Measurements from ENCODE around the gene KMO. TPM values are rescaled to one million over a fixed set of nuclear protein-coding genes. Genes with fewer than 3 reads are reported as not detected.

The KMO gene
- total RNA-seq, 1 experiment from 2014 or later = not detected

DNA sequence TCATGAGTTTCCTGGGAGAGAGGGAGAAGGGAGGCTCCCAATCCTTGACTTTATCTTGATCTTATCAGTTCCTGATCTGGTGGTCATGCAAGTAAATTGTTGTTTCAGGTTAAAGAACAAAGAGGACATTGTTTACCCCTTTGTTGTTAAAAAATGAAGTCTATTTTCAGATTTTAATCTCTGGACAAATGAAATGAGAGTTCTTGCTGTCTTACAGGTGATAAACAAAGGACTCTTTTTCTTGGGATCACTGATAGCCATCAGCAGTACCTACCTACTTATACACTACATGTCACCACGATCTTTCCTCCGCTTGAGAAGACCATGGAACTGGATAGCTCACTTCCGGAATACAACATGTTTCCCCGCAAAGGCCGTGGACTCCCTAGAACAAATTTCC is 59.6 kb downstream of the KMO start:
- Histone ChIP-seq H2BK5ac (ENCODE audit: insufficient read length, low read length) (no peak overlapping the region), H3K18ac (ENCODE audit: insufficient read length, low read depth, low read length) (no peak overlapping the region), H4K91ac (ENCODE audit: insufficient read length, low read depth, low read length) (no peak overlapping the region), H3K23ac (ENCODE audit: insufficient read length, low read depth, low read length) (no peak overlapping the region), H4K20me1 (ENCODE audit: control insufficient read depth, insufficient read depth, insufficient read length) (no peaks in the 10 kb centered on the region), H4K8ac (replicated peaks; ENCODE audit: insufficient read length, low read depth, low read length) (no peak overlapping the region), H3K9ac (ENCODE audit: extremely low read depth, insufficient read length, low read length) (no peak overlapping the region), H3K4ac (ENCODE audit: low read depth, low read length) (no peak overlapping the region), H3K4me2 (ENCODE audit: insufficient read depth, insufficient read length, low read length) (no peak overlapping the region), H4K5ac (ENCODE audit: insufficient read length, low read depth, low read length) (no peak overlapping the region), H2AFZ (ENCODE audit: low read length) (no peak overlapping the region), H2BK15ac (ENCODE audit: low read depth, low read length) (no peak overlapping the region), H2BK20ac (ENCODE audit: low read depth, low read length, poor library complexity, severe bottlenecking) (no peak overlapping the region), H3K79me1 (ENCODE audit: insufficient read depth, low read depth, low read length, poor library complexity, severe bottlenecking) (no peaks in the 10 kb centered on the region), H3K27ac (ENCODE audit: insufficient read length, low read depth, low read length) (no peak overlapping the region), H3K79me2 (ENCODE audit: insufficient read depth, low read length) (no peaks in the 10 kb centered on the region), H3T11ph (ENCODE audit: low read length) (no peak overlapping the region), H3K27me3 (ENCODE audit: insufficient read depth, low read length) (no peaks in the 10 kb centered on the region), H3K9me3 (ENCODE audit: control insufficient read depth, low read depth, low read length) (no peaks in the 10 kb centered on the region), H2BK12ac (ENCODE audit: insufficient read length, low read depth, low read length) (no peak overlapping the region), H2AK5ac (ENCODE audit: insufficient read length, low read length) (no peak overlapping the region), H3K4me1 (ENCODE audit: insufficient read depth, low read length) (no peaks in the 10 kb centered on the region), H3K56ac (ENCODE audit: insufficient read length, low read depth, low read length) (no peak overlapping the region), H2BK120ac (ENCODE audit: low read depth, low read length, poor library complexity, severe bottlenecking) (no peak overlapping the region), H3K23me2 (ENCODE audit: insufficient read length, low read depth, low read length, poor library complexity, severe bottlenecking) (no peaks in the 10 kb centered on the region), H3K14ac (ENCODE audit: insufficient read depth, low read length) (no peak overlapping the region)
- no peak overlapping the region; a peak in 1 of 7 replicates for H3K27ac Mint-ChIP-seq
- no peaks in the 10 kb centered on the region; a peak in 1 of 7 replicates for H3K36me3 Mint-ChIP-seq (ENCODE audit: insufficient read depth in 1 of 3, low read depth in 3 of 3)
- H3K4me1 Mint-ChIP-seq = no peaks in the 10 kb centered on the region; a peak in 1 of 4 replicates
- H3K27me3 Mint-ChIP-seq (ENCODE audit: low read depth) = no peaks in the 10 kb centered on the region
- DNase-seq = no peak
- H3K9me3 Mint-ChIP-seq = no peaks in the 10 kb centered on the region
- TF ChIP-seq, protein P1, sequence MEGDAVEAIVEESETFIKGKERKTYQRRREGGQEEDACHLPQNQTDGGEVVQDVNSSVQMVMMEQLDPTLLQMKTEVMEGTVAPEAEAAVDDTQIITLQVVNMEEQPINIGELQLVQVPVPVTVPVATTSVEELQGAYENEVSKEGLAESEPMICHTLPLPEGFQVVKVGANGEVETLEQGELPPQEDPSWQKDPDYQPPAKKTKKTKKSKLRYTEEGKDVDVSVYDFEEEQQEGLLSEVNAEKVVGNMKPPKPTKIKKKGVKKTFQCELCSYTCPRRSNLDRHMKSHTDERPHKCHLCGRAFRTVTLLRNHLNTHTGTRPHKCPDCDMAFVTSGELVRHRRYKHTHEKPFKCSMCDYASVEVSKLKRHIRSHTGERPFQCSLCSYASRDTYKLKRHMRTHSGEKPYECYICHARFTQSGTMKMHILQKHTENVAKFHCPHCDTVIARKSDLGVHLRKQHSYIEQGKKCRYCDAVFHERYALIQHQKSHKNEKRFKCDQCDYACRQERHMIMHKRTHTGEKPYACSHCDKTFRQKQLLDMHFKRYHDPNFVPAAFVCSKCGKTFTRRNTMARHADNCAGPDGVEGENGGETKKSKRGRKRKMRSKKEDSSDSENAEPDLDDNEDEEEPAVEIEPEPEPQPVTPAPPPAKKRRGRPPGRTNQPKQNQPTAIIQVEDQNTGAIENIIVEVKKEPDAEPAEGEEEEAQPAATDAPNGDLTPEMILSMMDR (conservative IDR thresholded peaks at IDR 0.05) = no peak
- no peak overlapping the region for H3K4me3 Mint-ChIP-seq
- no CpG with 5 or more reads among the region's 5 CpGs for WGBS (ENCODE audit: extremely low coverage, insufficient read length, low lambda C conversion rate)
